GM19372 (cell line): ENCODE measurements around the gene MAT1A.
"Not testable (repeated sequence)": the region's sequence is repeated elsewhere in the genome, so short reads cannot be mapped to it uniquely, and the experiment has no call there.

Experiments used
- ATAC-seq: cut with Tn5 transposase; IDR thresholded peaks from one replicate; pipeline ENCODE4 v1.9.1; 2021; ENCODE audit warnings: mild to moderate bottlenecking, low read depth, moderate library complexity; ENCODE audit not compliant: unreplicated experiment

MAT1A gene

DNA sequence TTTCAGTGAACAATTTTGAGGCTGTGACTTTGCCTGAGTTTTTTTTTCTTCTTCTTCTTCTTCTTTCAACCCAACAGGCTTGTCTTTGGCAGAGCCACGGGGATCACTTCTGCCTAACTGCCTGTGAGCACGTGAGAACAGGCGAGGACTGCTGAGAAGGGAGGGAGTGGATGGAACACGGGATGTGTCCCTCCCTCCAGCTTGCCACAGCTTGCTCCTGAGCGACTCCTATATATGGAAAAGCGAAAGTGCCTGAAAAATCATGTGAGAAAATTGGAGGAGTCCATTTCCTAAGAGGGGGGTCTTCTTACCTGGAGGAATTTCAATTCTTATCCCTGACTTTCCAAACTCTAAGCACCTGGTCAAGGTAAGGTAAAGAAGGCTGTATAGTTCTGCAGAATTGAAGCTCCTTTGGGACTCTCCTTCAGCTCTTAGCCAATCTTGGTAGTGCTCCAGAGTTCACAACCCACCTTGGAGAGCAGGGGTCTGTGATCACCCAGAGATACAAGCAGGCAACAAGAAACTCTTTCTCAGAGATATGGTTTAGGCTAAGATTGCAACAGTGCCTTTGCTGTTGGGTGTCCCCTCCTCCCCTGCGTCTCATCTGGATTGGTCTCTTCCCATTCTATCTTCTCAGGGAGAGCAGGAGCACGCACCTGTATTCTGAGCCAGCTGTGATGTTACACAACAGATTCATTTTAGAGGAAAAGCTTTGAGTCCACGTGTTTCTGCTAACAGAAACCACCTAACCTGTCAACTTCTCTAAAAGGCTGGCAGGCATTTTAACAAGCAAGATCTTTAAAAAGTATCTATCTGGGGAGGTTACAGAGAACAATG, at the start of gene MAT1A:
TSS of gene MAT1A (minus strand) at position 208 of the 837 bp plus-strand sequence. CDS start 235 bp downstream, outside the sequence.
- ATAC-seq: no peak

DNA sequence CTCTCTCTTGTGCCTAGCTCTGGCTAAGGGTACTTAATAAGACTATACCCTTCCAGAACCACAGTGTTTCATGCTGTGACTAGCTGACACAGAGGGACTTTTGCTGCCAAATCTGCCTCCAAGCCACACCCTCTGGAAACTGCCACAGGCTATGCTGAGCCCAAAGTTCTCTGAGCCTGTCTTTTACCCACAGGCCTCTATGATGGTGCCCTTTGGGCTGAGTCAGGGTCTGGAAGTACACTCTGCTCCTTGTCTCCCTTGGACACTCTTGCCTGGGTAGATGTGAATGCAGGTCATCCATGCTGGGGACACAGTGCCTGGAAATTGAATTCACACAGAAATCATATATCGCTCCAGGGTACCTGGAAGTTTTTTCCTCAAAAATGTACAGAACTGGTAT, 44.5 kb upstream of the MAT1A start:
- no peak for ATAC-seq

DNA sequence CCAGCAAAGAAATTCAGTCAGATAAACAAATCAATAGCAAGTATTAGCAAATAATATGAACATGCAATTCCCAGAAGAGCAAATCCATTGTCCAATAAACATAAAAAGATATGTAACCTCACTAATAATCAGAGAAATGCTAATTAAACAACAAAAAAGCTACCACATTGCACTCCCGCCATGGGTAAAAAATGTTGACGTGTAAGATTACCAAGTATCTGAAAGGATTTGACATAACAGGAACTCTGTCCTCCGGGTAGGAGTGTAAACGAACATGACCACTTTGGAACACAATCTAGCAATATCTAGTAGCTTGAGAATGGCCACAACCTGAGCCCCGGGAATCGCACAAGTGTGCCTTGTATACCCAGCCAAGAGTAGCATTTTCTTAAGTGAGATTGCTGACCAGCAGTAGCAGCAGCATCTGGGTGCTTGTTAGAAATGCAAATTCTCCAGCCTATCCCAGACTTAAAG, 35.5 kb upstream of the MAT1A start:
- no peak for ATAC-seq

DNA sequence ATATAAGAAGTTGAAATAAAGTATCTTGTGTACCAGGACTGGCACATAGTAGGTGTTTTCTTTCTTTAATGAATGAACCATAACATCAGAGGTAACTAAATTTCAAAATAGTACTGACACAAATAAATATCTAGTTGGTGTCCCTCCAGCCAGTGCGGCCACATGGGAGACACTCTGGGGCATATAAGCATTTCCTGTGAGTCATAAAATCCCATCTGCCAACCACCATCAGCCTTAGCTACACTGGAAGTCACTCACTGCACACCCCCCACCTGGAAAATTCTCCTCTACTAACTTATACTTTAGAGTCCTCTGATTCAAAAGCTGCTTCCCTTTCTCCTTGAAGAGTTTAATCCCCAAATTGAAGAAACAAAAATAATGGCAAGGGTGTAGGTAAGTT, 34.6 kb upstream of the MAT1A start:
- ATAC-seq: no peak

DNA sequence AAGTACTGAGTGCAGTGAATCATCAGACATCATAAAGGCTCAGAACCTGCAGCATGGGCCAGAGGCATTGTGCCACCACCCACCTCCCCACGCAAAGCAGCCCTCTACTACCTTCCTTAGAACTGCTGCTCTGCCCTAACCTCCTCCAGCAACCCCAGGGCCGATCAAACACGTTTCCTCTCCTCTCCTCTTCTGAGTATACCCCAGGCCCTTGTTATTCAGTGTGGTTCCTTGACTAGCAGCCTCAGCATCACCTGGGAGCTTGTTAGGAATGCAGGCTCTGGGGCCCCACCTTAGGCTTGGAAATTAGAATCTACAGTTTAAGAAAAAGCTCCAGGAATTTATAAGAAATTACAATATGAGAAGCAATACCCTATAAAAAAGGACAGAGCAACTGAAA, 33.9 kb upstream of the MAT1A start:
- no peak for ATAC-seq

DNA sequence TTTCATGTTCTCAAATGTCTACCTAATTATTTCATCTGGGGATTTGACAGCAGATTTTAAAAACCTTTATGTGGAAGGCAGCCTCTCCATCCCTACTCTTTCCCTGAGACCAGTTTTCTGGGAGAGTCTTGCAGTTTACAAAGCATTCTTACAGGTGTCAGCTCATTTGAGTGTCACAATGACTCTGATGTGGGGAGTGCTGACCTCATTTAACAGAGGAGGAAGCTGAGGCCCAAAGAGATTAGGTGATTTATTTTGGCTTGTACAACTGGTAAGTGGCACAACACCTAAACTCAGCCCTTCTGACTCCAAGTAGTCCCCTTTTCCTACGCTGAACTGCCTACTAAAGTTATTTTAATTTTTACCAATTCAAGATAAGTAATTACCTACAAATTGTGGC, 33.3 kb upstream of the MAT1A start:
- no peak for ATAC-seq

DNA sequence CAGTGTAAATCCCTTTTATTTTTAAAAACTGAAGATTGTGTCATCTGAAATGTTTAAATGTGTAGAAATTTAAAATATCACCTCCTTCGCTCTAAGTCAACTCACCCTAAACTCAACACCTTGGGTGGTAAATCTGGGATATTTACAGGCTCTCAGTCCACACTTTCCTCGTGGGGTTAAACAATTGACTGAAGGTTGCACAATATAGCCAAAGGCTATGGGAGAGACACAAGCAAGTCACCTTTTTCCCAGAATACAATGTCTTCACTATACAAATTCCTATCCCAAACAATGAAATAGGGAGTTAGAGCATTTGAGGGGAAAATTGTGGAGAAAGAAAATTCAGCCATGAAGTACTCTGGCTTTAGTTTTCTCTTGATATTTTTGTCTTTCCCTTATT, 32.7 kb upstream of the MAT1A start:
- ATAC-seq: no peak

DNA sequence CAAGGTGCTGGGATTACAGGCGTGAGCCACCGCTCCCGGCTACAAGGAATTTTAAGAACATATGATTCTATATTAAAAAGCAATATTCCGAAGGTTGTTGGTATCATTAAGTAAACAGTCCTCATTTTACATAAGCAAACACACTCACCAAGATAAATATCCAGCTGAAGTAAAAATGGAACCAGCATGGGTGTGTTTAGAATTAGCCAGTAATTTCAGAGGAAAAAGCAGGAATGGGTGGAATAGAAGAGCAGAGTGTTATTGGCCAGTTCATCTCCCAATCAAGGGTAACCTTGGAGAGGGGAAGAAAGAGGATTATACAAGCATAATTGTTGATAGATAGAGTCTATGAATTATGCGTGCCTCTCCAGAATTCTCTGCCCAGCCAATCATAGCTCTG, 31.7 kb upstream of the MAT1A start:
- ATAC-seq: no peak

DNA sequence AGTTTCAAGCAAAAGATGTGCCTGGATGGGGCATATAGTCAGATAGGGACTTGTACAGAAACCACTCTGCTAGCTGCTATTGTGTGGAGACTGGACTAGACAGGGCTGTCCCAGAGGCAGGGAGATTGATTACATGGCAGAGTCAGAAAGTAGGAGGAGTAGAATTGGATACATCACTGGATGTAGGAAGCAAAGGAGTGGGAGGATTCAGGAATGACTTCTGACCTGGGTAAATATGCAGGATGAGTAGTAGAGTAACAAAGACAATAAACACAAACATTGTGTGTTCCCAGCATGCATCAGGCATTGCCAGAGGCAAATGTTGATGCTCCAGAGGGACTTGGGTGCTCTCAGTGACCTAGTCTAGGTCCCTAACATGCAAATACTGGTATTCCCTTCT, 30.9 kb upstream of the MAT1A start:
- ATAC-seq: no peak

DNA sequence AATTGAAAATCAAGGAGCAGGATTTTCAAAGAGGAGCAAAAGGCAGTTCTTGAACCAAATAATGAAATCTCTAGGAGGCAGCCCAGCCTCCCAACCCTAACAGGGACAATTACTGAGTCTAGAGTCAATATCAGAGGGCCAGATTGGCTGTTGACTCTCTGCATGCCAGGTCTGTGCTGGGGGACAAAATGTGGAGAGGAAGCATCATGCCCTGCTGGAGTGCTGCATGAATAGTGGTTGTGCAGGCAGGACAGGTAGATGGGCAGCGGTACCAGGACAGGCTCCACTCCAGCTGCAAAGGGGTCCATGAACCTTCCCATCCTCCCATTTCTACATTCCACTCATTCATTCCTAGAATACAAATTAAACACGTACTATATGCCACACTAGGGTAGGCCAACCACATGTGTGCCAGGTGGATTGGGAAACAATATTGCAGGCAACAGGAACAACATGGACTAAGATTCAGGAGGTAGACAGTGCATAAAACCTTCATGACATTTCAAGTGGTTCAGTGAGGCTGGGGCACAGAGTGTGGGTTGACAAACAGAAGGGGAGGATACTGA, 30.4 kb upstream of the MAT1A start:
- ATAC-seq: no peak

DNA sequence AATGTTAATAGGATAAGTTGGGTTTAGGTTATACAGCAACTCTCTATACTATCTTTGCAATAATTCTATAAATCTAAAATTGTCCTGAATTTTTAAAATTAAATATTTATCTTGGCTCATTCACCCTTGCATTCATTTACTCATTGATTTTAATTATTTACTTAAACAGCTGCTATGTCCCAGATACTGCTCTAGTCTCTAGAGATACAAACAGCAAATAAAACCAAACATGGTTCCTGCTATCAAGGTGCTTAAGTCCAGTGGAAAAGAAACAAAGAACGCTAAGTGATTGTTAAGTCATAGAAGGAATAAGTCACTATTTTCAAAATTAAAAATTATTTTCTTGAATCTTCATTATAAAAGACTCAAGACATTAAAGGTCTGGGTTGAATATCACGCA, 29.9 kb upstream of the MAT1A start:
- no peak for ATAC-seq

DNA sequence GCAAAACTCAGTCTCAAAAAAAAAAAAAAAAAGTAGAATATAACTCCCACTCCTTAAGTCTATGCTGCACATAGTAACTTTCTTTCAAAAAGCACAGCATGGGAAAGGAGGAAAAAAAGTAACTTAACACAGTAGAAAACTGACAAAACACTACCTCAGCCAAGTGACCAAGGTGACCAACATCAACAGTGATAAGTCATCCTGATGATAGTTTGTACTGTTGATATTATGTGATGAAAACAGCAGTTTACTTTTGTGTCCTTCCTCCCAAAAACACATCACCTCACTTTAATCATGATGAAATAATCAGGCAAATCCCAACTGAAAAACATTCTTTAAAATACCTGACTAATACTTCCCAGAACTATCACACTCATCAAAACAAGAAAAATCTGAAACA, 29.3 kb upstream of the MAT1A start:
- no peak for ATAC-seq

DNA sequence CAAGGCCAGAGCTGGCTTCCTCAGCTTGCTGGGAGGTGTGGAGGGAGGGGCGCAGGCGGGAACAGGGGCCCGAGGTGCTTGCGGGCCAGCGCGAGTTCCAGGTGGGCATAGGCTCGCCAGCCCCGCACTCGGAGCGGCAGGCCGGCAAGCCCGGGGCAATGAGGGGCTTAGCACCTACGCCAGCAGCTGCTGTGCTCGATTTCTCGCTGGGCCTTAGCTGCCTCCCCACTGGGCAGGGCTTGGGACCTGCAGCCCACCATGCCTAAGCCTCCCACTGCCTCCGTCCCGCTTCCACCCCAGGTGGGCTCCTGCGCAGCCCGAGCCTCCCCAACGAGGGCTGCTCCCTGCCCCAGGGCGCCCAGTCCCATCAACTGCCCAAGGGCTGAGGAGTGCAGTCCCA, 25.9 kb upstream of the MAT1A start:
- ATAC-seq: no peak

DNA sequence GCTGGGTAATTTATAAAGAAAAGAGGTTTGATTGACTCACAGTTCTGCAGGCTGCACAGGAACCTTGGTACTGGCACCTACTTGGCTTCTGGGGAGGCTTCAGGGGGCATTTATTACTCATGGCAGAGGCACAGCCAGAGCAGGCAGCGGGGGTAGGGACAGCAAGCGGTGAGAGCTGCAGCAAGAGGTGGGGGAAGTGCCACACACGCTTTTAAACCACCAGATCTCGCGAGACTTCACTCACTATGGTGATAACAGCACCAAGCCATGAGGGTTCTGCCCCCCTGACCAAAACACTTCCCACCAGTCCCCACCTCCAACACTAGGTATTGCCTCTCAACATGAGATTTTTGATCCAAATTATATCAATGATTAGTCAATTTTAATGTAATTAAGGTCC, 24.1 kb upstream of the MAT1A start:
- no peak for ATAC-seq

DNA sequence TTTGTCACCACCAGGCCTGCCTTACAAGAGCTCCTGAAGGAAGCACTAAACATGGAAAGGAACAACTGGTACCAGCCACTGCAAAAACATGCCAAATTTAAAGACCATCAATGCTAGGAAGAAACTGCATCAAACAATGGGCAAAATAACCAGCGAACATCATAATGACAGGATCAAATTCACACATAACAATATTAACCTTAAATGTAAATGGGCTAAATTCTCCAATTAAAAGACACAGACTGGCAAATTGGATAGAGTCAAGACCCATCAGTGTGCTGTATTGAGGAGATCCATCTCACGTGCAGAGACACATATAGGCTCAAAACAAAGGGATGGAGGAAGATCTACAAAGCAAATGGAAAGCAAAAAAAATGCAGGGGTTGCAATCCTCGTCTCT, 16.5 kb upstream of the MAT1A start:
- ATAC-seq: not testable (repeated sequence)

DNA sequence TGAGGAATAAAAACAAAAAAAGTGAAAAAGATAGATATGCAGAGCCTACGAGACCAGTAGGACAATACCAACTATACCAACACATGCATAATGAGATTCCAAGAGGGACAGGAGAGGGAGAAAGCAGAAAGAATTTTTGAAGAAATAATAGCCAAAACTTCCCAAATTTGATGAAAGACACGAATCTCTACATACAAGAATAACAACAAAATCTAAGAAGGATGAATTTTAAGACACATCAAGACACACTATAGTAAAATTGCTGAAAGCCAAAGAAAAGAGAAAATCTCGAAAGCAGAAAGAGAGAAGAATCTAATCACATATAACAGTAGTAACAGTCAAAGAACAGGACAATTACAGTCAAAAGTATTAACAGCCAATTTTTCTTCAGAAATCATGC, 7.5 kb upstream of the MAT1A start:
- ATAC-seq: no peak

DNA sequence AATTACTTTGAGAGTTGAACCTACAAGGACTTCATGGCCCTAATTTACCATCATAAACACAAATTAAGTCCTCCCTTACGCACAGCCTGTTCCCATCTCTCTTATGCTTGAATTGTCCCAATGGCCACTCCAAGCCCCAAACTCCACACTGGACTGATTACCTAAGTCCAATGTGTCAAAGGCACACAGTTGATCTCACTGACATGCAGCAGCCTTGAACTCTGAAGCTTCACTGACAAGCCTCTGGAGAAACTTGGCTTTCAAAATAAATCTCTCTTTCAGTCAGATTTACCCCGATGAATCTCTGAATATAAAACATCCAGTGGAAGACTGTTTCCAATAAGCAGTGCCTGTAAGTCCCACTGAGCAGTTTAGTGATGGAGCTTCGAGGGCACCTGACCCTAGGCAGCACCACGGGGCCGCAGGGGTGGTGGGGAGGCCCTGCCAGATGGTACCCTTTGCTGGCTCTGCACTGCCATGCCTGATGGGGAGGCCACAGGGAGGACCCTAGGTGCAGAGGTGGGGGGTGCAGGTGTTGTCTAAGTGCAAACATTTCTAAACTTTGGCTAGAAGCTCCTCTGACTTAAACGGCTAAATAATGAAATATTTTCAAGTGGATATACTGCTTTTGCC, 3.3 kb upstream of the MAT1A start:
- ATAC-seq: no peak

DNA sequence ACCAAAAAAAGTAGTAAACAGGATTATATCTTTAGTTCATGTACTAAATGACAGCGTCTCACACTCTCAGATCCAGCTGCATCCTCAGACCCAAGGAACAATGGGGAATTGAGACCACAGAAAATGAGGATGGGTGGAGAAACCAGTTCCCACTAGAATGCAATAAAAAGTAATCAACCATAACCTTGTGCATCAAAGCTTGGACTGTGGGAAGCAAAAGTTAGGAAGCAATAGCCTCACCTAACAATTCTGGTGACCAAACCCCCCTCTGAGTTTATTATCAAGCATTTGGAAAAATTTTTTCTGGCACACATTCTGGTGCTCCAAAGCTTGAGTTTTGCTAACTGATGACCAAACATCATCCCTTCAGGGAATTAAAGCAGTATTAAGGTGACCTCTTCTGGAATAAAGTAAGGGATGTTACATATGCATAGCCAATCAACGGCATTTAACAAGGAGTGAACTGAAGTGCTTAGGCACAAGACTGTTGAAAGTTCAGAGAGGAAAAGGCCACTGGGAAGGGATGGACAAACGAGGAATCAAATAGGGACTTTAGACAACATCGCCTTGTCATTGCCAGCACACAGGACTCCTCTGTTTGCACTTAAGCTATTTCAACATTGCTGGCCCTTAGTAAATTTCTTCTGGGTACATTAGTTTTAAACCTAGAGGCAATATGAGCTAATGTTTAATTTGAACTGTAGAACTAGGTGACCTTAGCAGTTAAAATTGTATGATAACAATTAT, 1.2 kb upstream of the MAT1A start:
- no peak for ATAC-seq

DNA sequence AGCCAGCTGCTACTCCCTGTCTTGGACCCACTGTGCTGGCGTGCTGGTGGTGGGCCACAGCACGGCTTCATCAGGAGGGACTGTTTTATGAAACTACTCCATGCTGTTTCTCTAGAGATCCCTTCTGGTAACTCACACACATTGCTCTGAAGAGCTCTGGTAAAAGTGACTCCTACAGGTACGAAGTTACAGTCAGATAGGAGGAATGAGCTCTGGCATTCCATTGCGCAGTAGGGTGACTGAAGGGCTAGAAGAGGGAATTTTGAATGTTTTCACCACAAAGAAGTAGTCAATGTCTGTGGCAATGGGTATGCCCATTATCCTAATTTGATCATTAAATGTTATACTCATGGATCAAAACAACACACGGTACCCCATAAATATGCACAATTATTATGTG, 609 bp downstream of the MAT1A start:
- no peak for ATAC-seq

DNA sequence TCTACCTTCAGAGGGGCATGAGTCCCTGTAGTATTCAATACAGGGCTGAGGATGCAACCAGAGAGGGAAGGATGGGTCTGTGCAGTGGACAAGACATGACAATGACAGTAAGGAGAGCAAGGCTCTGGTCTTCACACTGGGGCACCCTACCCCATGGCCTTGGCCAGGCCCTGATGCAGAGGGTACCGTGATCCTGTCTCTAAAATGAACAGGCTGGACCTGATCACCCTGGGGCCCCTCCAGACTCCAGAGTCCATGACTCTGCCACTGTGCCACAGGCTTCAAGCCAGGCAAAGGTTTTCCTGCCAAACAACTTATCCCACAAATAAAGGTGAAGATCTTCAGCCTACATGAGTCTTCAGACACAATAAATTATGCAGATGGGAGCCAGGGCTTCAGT, 4.9 kb downstream of the MAT1A start:
- no peak for ATAC-seq

DNA sequence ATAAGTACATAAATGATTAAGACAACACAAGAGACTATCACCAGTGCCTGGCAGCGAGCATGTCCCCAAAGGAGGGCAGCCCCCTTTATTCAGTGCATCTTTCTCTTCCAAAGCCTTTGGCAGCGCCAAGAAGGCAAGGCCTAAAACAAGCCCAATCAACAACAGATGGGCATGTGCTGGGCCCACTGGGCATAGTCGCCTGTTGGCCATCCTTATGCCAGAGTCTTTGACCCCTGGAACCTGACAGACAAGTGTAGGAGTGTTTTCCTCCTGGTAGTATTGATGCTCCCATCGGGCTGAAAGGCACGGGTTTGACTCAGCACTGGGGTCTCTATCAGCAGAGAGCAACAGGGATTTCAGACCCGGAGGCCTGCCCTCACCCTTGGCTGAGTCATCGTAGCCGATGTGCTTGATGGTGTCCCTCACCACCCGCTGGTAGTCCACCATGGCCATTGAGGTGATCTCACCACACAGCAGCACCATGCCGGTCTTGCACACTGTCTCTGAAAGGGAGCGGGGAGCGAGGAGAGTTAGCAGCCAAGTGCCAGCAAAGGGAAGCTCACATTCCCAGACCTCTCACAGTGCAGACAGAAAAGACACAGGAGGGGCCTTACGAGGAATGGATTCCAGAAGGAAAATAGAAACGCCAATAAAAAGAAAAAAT, 5.8 kb downstream of the MAT1A start:
- ATAC-seq: no peak
